SK-N-SH (cell line): ENCODE measurements around the gene SRRD. TPM values are rescaled to one million over a fixed set of nuclear protein-coding genes. Genes with fewer than 3 reads are reported as not detected.

Source experiments
- CTCF ChIA-PET: fragments of 300-600, 350-600 bp; formaldehyde crosslinking; extraction: SDS; loops from one replicate; lab custom pipeline; 2021; lab: Yijun Ruan, JAX
- POLR2A ChIA-PET: fragments of 350-600 bp; sonication (Branson Sonifier 250); formaldehyde crosslinking; extraction: SDS; loops from one replicate; lab custom pipeline; 2020; ENCODE audit warnings: antibody characterized with exemption, inconsistent platforms; lab: Yijun Ruan, JAX
- DNase-seq: peaks from one replicate; pipeline ENCODE4 v3.0.0; 2012
- H2AFZ ChIP-seq: fragments of 200-600 bp; sonication (generic); 2 replicates; pipeline ENCODE4 v1.8.1; 2016; ENCODE audit warnings: antibody characterized with exemption, mild to moderate bottlenecking, low read depth
- H3F3A ChIP-seq: fragments of 200-600 bp; sonication (generic); replicated peaks from 2 replicates; pipeline ENCODE3; 2016; ENCODE audit warnings: antibody characterized with exemption, mild to moderate bottlenecking; ENCODE audit not compliant: insufficient read depth
- H3K27ac ChIP-seq, 2 experiments: fragments of 200-500 bp in 1 of 2; fragments of 200-600 bp in 1 of 2; sonication (Bioruptor generic) in 1 of 2; sonication (generic), shearing (Covaris generic) in 1 of 2; 2 replicates each; pipeline versions ENCODE4 v1.5.1 to v1.6.1; 2014 to 2016; ENCODE audit warnings: low read depth in 2 of 2, inconsistent platforms in 1 of 2, low read length in 1 of 2, mild to moderate bottlenecking in 1 of 2, mixed read lengths in 1 of 2
- H3K27me3 ChIP-seq: fragments of 200-600 bp; sonication (generic), shearing (Covaris generic); 2 replicates; pipeline ENCODE4 v1.6.1; 2016; ENCODE audit warnings: mixed run types; ENCODE audit not compliant: insufficient read depth
- H3K36me3 ChIP-seq, 2 experiments: fragments of 200-500 bp in 1 of 2; fragments of 200-600 bp in 1 of 2; sonication (Bioruptor generic) in 1 of 2; sonication (generic) in 1 of 2; replicated peaks in 1 of 2; 2 replicates each; pipeline versions ENCODE3 to v1.5.1; 2014 to 2016; ENCODE audit warnings: low read length in 1 of 2, mild to moderate bottlenecking in 1 of 2; ENCODE audit not compliant: insufficient read depth in 2 of 2, control insufficient read depth in 1 of 2
- H3K4me1 ChIP-seq, 2 experiments: fragments of 200-500 bp in 1 of 2; fragments of 200-600 bp in 1 of 2; sonication (Bioruptor generic) in 1 of 2; sonication (generic), shearing (Covaris generic) in 1 of 2; 2 replicates each; pipeline versions ENCODE4 v1.5.1 to v1.6.1; 2014 to 2016; ENCODE audit warnings: low read depth in 1 of 2, low read length in 1 of 2, mixed run types in 1 of 2; ENCODE audit not compliant: insufficient read depth in 2 of 2, control insufficient read depth in 1 of 2
- H3K4me2 ChIP-seq: fragments of 200-600 bp; sonication (generic), shearing (Covaris generic); 2 replicates; pipeline ENCODE4 v1.6.1; 2017; ENCODE audit warnings: mixed run types
- H3K4me3 ChIP-seq, 2 experiments: fragments of 200-500 bp in 1 of 2; fragments of 200-600 bp in 1 of 2; sonication (Bioruptor generic) in 1 of 2; sonication (generic), shearing (Covaris generic) in 1 of 2; 2 replicates each; pipeline versions ENCODE4 v1.5.1 to v1.8.1; 2014 to 2016; ENCODE audit warnings: low read depth in 2 of 2, inconsistent platforms in 1 of 2, low read length in 1 of 2, mild to moderate bottlenecking in 1 of 2, mixed read lengths in 1 of 2, moderate library complexity in 1 of 2
- H3K79me2 ChIP-seq: fragments of 200-600 bp; sonication (generic); 2 replicates; pipeline ENCODE4 v1.8.1; 2017; ENCODE audit warnings: mild to moderate bottlenecking; ENCODE audit not compliant: insufficient read depth
- H3K9ac ChIP-seq: fragments of 200-600 bp; sonication (generic); 2 replicates; pipeline ENCODE4 v1.6.1; 2017; ENCODE audit warnings: mixed run types
- H3K9me2 ChIP-seq: fragments of 200-600 bp; sonication (generic); 2 replicates; pipeline ENCODE4 v1.6.1; 2017; ENCODE audit warnings: mixed run types
- H3K9me3 ChIP-seq: fragments of 200-600 bp; sonication (generic); 2 replicates; pipeline ENCODE4 v1.6.1; 2017; ENCODE audit warnings: mixed run types, mild to moderate bottlenecking, moderate library complexity
- H4K20me1 ChIP-seq: fragments of 200-600 bp; sonication (generic); 2 replicates; pipeline ENCODE4 v1.6.1; 2017; ENCODE audit warnings: mild to moderate bottlenecking, mixed run types; ENCODE audit not compliant: insufficient read depth
- EP300 ChIP-seq, 2 experiments: IDR thresholded peaks; 2 replicates each; pipeline versions ENCODE4 v1.4.0 to v1.6.1; 2012; ENCODE audit warnings: borderline replicate concordance in 1 of 2, low read depth in 1 of 2, low read length in 1 of 2
- FOXJ3 ChIP-seq: sonication (generic); formaldehyde crosslinking; IDR thresholded peaks from 2 replicates; pipeline ENCODE4 v1.5.1; 2020; ENCODE audit warnings: mild to moderate bottlenecking, missing genetic modification reagents
- GATA2 ChIP-seq: sonication (generic); formaldehyde crosslinking; IDR thresholded peaks from 2 replicates; pipeline ENCODE4 v1.5.0; 2020; ENCODE audit warnings: mild to moderate bottlenecking, missing genetic modification reagents
- MEF2A ChIP-seq: IDR thresholded peaks from 2 replicates; pipeline ENCODE4 v1.4.0; 2012; ENCODE audit warnings: low read depth, borderline replicate concordance
- MXI1 ChIP-seq: IDR thresholded peaks from 2 replicates; pipeline ENCODE4 v1.6.1; 2012; ENCODE audit warnings: mild to moderate bottlenecking, low read depth, low read length, improper control_type of control experiment
- NRF1 ChIP-seq: IDR thresholded peaks from 2 replicates; pipeline ENCODE4 v1.6.1; 2012; ENCODE audit warnings: low read depth, mild to moderate bottlenecking, low read length
- RAD21 ChIP-seq: IDR thresholded peaks from 2 replicates; pipeline ENCODE4 v1.6.1; 2012; ENCODE audit warnings: mild to moderate bottlenecking, low read length
- RCOR1 ChIP-seq: fragments of 150-350 bp; IDR thresholded peaks from 2 replicates; pipeline ENCODE4 v1.6.1; 2017; ENCODE audit warnings: antibody characterized with exemption, low read length
- RFX5 ChIP-seq: IDR thresholded peaks from 2 replicates; pipeline ENCODE4 v1.6.1; 2012; ENCODE audit warnings: mild to moderate bottlenecking, improper control_type of control experiment, low read length
- RXRA ChIP-seq: IDR thresholded peaks from 2 replicates; pipeline ENCODE4 v1.4.0; 2012; ENCODE audit warnings: low read depth, mild to moderate bottlenecking, borderline replicate concordance
- SIN3A ChIP-seq: IDR thresholded peaks from 2 replicates; pipeline ENCODE4 v1.6.1; 2012; ENCODE audit warnings: low read depth, mild to moderate bottlenecking, low read length, moderate library complexity, borderline replicate concordance
- TCF12 ChIP-seq: IDR thresholded peaks from 2 replicates; pipeline ENCODE4 v1.4.0; 2012
- TEAD4 ChIP-seq: IDR thresholded peaks from 2 replicates; pipeline ENCODE4 v1.4.0; 2012; ENCODE audit warnings: mild to moderate bottlenecking, borderline replicate concordance; ENCODE audit not compliant: insufficient read depth
- YY1 ChIP-seq: IDR thresholded peaks from 2 replicates; pipeline ENCODE4 v1.4.0; 2012; ENCODE audit warnings: low read depth, mild to moderate bottlenecking
- WGBS: methylation state at CpG from one replicate; pipeline ENCODE4 v1.1.6; 2017; ENCODE audit warnings: low lambda C conversion rate; 5-methylcytosine and 5-hydroxymethylcytosine counted together
- polyA plus RNA-seq, 3 experiments: library from polyadenylated mRNA; depleted of rRNA; stranded (reverse); fragments of >200 nt; gene quantifications; 2 replicates each; pipeline ENCODE4 v1.2.3, GENCODE V29; 2012
- TF ChIP-seq, protein P1 (sequence below): IDR thresholded peaks from 2 replicates; pipeline ENCODE4; 2012
- TF ChIP-seq, protein P2 (sequence below): fragments of 150-350 bp; IDR thresholded peaks from 2 replicates; pipeline ENCODE4 v1.6.1; 2016; ENCODE audit warnings: mild to moderate bottlenecking, low read depth, low read length
- TF ChIP-seq, protein P3 (sequence below): IDR thresholded peaks from 2 replicates; pipeline ENCODE4 v1.4.0; 2012; ENCODE audit warnings: low read depth, borderline replicate concordance
- TF ChIP-seq, protein P4 (sequence below): fragments of 200-600 bp; sonication (generic); IDR thresholded peaks from 2 replicates; pipeline ENCODE4 v1.6.1; 2017; ENCODE audit warnings: antibody characterized with exemption, mild to moderate bottlenecking, moderate library complexity
- TF ChIP-seq, protein P5 (sequence below): fragments of 150-350 bp; IDR thresholded peaks from 2 replicates; pipeline ENCODE4 v1.6.1; 2017; ENCODE audit warnings: antibody characterized with exemption, low read length, low read depth, borderline replicate concordance
- TF ChIP-seq, protein P6 (sequence below): IDR thresholded peaks from 2 replicates; pipeline ENCODE4 v1.6.1; 2012; ENCODE audit warnings: mild to moderate bottlenecking, low read depth, low read length, moderate library complexity

SRRD gene
- polyA plus RNA-seq, 1 of the 3 experiments (the other 2 are of a cell fraction) = 12.9 TPM

DNA sequence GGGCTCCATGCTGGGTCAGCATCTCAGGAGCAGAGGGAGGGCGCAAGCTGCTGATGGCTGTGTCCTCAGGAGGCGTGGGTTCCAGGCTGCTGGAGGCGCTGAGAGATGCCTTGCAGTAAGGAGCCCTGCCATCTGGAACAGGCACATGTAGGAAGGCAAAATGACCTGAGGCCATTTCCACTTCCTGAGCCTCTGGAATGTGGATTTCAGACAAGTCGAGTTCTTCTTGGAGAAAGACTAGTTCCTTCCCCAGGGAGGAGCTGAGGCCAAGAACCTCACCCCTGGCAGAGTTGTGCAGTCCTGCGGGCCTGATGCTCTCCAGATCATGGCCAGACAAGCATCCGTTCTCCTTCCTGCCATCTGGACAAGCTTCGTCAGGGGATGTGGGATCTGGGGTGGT is 19.4 kb upstream of the SRRD start:
- Histone ChIP-seq H3K4me2 (no peak overlapping the region), H3K36me3 (peaks cover 41 to 88% of the 10 kb centered on the region in 2 experiments), H3K27me3 (no peaks in the 10 kb centered on the region), H3F3A (peaks cover 3% of the 10 kb centered on the region), H3K4me1 (peaks cover 0 to 2% of the 10 kb centered on the region in 2 experiments; a peak in 2 of 4 replicates), H3K4me3 (no peak overlapping the region), H2AFZ (no peak overlapping the region), H4K20me1 (peaks cover 5% of the 10 kb centered on the region), H3K79me2 (peaks cover 8% of the 10 kb centered on the region; the same call in 1 of the 2 replicates), H3K9me3 (no peaks in the 10 kb centered on the region), H3K27ac (no peak overlapping the region), H3K9me2 (no peaks in the 10 kb centered on the region), H3K9ac (no peak overlapping the region)
- POLR2A ChIA-PET = interaction anchor here (1.0 kb wide), 1 partner anchor 100 kb away, joined by 3 read pairs; no protein-coding TSS in a partner anchor
- DNase-seq = no peak
- TF ChIP-seq EP300 (IDR thresholded peaks at IDR 0.05; ENCODE audit: borderline replicate concordance in 1 of 2, low read depth in 1 of 2, low read length in 1 of 2) (no peak), NRF1 (no peak), FOXJ3 (no peak), GATA2 (no peak), MXI1 (no peak), YY1 (no peak), RAD21 (no peak), RFX5 (no peak), SIN3A (no peak), RCOR1 (no peak), RXRA (no peak), TCF12 (no peak), MEF2A (no peak), TEAD4 (no peak)
- TF ChIP-seq, protein P1, sequence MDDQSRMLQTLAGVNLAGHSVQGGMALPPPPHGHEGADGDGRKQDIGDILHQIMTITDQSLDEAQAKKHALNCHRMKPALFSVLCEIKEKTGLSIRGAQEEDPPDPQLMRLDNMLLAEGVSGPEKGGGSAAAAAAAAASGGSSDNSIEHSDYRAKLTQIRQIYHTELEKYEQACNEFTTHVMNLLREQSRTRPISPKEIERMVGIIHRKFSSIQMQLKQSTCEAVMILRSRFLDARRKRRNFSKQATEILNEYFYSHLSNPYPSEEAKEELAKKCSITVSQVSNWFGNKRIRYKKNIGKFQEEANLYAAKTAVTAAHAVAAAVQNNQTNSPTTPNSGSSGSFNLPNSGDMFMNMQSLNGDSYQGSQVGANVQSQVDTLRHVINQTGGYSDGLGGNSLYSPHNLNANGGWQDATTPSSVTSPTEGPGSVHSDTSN = no peak
- TF ChIP-seq, protein P2, sequence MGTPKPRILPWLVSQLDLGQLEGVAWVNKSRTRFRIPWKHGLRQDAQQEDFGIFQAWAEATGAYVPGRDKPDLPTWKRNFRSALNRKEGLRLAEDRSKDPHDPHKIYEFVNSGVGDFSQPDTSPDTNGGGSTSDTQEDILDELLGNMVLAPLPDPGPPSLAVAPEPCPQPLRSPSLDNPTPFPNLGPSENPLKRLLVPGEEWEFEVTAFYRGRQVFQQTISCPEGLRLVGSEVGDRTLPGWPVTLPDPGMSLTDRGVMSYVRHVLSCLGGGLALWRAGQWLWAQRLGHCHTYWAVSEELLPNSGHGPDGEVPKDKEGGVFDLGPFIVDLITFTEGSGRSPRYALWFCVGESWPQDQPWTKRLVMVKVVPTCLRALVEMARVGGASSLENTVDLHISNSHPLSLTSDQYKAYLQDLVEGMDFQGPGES = no peak
- TF ChIP-seq, protein P3, sequence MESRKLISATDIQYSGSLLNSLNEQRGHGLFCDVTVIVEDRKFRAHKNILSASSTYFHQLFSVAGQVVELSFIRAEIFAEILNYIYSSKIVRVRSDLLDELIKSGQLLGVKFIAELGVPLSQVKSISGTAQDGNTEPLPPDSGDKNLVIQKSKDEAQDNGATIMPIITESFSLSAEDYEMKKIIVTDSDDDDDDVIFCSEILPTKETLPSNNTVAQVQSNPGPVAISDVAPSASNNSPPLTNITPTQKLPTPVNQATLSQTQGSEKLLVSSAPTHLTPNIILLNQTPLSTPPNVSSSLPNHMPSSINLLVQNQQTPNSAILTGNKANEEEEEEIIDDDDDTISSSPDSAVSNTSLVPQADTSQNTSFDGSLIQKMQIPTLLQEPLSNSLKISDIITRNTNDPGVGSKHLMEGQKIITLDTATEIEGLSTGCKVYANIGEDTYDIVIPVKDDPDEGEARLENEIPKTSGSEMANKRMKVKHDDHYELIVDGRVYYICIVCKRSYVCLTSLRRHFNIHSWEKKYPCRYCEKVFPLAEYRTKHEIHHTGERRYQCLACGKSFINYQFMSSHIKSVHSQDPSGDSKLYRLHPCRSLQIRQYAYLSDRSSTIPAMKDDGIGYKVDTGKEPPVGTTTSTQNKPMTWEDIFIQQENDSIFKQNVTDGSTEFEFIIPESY = no peak
- TF ChIP-seq, protein P4, sequence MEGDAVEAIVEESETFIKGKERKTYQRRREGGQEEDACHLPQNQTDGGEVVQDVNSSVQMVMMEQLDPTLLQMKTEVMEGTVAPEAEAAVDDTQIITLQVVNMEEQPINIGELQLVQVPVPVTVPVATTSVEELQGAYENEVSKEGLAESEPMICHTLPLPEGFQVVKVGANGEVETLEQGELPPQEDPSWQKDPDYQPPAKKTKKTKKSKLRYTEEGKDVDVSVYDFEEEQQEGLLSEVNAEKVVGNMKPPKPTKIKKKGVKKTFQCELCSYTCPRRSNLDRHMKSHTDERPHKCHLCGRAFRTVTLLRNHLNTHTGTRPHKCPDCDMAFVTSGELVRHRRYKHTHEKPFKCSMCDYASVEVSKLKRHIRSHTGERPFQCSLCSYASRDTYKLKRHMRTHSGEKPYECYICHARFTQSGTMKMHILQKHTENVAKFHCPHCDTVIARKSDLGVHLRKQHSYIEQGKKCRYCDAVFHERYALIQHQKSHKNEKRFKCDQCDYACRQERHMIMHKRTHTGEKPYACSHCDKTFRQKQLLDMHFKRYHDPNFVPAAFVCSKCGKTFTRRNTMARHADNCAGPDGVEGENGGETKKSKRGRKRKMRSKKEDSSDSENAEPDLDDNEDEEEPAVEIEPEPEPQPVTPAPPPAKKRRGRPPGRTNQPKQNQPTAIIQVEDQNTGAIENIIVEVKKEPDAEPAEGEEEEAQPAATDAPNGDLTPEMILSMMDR = no peak
- TF ChIP-seq, protein P5, sequence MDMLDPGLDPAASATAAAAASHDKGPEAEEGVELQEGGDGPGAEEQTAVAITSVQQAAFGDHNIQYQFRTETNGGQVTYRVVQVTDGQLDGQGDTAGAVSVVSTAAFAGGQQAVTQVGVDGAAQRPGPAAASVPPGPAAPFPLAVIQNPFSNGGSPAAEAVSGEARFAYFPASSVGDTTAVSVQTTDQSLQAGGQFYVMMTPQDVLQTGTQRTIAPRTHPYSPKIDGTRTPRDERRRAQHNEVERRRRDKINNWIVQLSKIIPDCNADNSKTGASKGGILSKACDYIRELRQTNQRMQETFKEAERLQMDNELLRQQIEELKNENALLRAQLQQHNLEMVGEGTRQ = no peak
- TF ChIP-seq, protein P6, sequence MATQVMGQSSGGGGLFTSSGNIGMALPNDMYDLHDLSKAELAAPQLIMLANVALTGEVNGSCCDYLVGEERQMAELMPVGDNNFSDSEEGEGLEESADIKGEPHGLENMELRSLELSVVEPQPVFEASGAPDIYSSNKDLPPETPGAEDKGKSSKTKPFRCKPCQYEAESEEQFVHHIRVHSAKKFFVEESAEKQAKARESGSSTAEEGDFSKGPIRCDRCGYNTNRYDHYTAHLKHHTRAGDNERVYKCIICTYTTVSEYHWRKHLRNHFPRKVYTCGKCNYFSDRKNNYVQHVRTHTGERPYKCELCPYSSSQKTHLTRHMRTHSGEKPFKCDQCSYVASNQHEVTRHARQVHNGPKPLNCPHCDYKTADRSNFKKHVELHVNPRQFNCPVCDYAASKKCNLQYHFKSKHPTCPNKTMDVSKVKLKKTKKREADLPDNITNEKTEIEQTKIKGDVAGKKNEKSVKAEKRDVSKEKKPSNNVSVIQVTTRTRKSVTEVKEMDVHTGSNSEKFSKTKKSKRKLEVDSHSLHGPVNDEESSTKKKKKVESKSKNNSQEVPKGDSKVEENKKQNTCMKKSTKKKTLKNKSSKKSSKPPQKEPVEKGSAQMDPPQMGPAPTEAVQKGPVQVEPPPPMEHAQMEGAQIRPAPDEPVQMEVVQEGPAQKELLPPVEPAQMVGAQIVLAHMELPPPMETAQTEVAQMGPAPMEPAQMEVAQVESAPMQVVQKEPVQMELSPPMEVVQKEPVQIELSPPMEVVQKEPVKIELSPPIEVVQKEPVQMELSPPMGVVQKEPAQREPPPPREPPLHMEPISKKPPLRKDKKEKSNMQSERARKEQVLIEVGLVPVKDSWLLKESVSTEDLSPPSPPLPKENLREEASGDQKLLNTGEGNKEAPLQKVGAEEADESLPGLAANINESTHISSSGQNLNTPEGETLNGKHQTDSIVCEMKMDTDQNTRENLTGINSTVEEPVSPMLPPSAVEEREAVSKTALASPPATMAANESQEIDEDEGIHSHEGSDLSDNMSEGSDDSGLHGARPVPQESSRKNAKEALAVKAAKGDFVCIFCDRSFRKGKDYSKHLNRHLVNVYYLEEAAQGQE = no peak
- CTCF ChIA-PET = interaction anchor here (1.5 to 6.2 kb wide), 2 partner anchors 66 to 99 kb away, joined by 6 to 99 read pairs; no protein-coding TSS in a partner anchor
- 80% methylated on average over 2 of the region's 7 CpGs for WGBS
